Thoracic aorta (tissue), 2 donors: Measurements from ENCODE around the gene CNNM1. TPM values are rescaled to one million over a fixed set of nuclear protein-coding genes. Genes with fewer than 3 reads are reported as not detected.
A peak's percentile ranks its signal among the peaks of the same experiment; 100 is the strongest.

Experiments used
- ATAC-seq: fragments of 150-250 bp; one replicate; pipeline ENCODE4 v1.8.0; 2017; ENCODE audit warnings: low read depth; ENCODE audit not compliant: insufficient number of reproducible peaks, low FRiP score
- DNase-seq: peaks from one replicate; pipeline ENCODE4 v3.0.0-alpha.2; 2020; ENCODE audit warnings: low spot score
- H3K27ac ChIP-seq, 2 donors: fragments of 200-600 bp; sonication (generic); 1 replicate in 1 of 2; 2 replicates in 1 of 2; pipeline ENCODE4 v1.5.1; 2016; ENCODE audit warnings: mild to moderate bottlenecking in 2 of 2, moderate library complexity in 2 of 2
- H3K27me3 ChIP-seq: fragments of 200-600 bp; sonication (generic); replicated peaks from 2 replicates; pipeline ENCODE4 v1.6.0; 2016; ENCODE audit warnings: mild to moderate bottlenecking; ENCODE audit not compliant: insufficient read depth
- H3K36me3 ChIP-seq: fragments of 200-600 bp; sonication (generic); one replicate; pipeline ENCODE4 v1.5.1; 2016
- H3K4me1 ChIP-seq, 2 donors: fragments of 200-600 bp; sonication (generic); 1 replicate in 1 of 2; 2 replicates in 1 of 2; pipeline versions ENCODE4 v1.5.1 to v1.6.0; 2016; ENCODE audit warnings: low read depth in 2 of 2, mild to moderate bottlenecking in 1 of 2; ENCODE audit not compliant: control insufficient read depth in 1 of 2
- H3K4me3 ChIP-seq: fragments of 200-600 bp; sonication (generic); 2 replicates; pipeline ENCODE4 v1.5.1; 2016; ENCODE audit warnings: mild to moderate bottlenecking
- H3K9me3 ChIP-seq: fragments of 200-600 bp; sonication (generic); 2 replicates; pipeline ENCODE4 v1.5.1; 2016
- CTCF ChIP-seq: fragments of 200-600 bp; sonication (generic); IDR thresholded peaks from one replicate; pipeline ENCODE4 v1.5.1; 2019; ENCODE audit warnings: antibody characterized with exemption
- total RNA-seq, 2 donors: library from RNA; depleted of rRNA; stranded (reverse); fragments of >200 nt; gene quantifications; one replicate each; pipeline versions ENCODE4 v1.1.0 to v1.2.3, GENCODE V29; 2016

CNNM1 gene
- total RNA-seq, 2 donors from 2014 or later = 0.35 to 0.68 TPM

GRCh38 chr10:99325281-99325680, 3.9 kb upstream of the CNNM1 start:
- peaks cover 8 to 10% of the 10 kb centered on the region in 2 donors for H3K4me1 ChIP-seq
- DNase-seq (no peak), ATAC-seq (no peak)
- no peak overlapping the region for H3K27ac ChIP-seq
- H3K36me3 ChIP-seq = no peaks in the 10 kb centered on the region
- no peak overlapping the region for H3K4me3 ChIP-seq
- TF ChIP-seq CTCF = no peak
- no peaks in the 10 kb centered on the region for H3K27me3 ChIP-seq
- no peaks in the 10 kb centered on the region for H3K9me3 ChIP-seq

- no peaks in the 10 kb centered on the region for H3K9me3 ChIP-seq
- DNase-seq = no peak
- peaks cover 8 to 10% of the 10 kb centered on the region in 2 donors for H3K4me1 ChIP-seq
- no peak overlapping the region for H3K27ac ChIP-seq
- TF ChIP-seq CTCF = no peak
- H3K27me3 ChIP-seq = no peaks in the 10 kb centered on the region
- no peak overlapping the region for H3K4me3 ChIP-seq
- H3K36me3 ChIP-seq = no peaks in the 10 kb centered on the region
- ATAC-seq = no peak
Measured at GRCh38 chr10:99326871-99327270, 2.3 kb upstream of the CNNM1 start.

- Histone ChIP-seq H3K27me3 (no peaks in the 10 kb centered on the region), H3K36me3 (no peaks in the 10 kb centered on the region), H3K4me3 (peak overlapping the region; percentile 76), H3K4me1 (peaks cover 8 to 10% of the 10 kb centered on the region in 2 donors), H3K9me3 (no peaks in the 10 kb centered on the region), H3K27ac (no peak overlapping the region)
- ATAC-seq (no peak), DNase-seq (no peak)
- TF ChIP-seq CTCF = no peak
Measured at GRCh38 chr10:99328579-99329303, 415 bp upstream of the CNNM1 start.

GRCh38 chr10:99329554-99330346, 594 bp downstream of the CNNM1 start:
- Histone ChIP-seq H3K4me1 (peaks cover 8 to 10% of the 10 kb centered on the region in 2 donors), H3K9me3 (no peaks in the 10 kb centered on the region), H3K36me3 (no peaks in the 10 kb centered on the region), H3K27ac (no peak overlapping the region), H3K27me3 (no peaks in the 10 kb centered on the region), H3K4me3 (peak overlapping the region; percentile 76)
- no peak for ATAC-seq
- no peak for DNase-seq
- TF ChIP-seq CTCF = no peak

- Histone ChIP-seq H3K9me3 (no peaks in the 10 kb centered on the region), H3K4me3 (peak overlapping the region; percentile 76), H3K27ac (no peak overlapping the region), H3K4me1 (peaks cover 8 to 10% of the 10 kb centered on the region in 2 donors), H3K36me3 (no peaks in the 10 kb centered on the region), H3K27me3 (no peaks in the 10 kb centered on the region)
- DNase-seq = no peak
- no peak for ATAC-seq
- no peak for TF ChIP-seq CTCF
Measured at GRCh38 chr10:99330347-99330924, 1.3 kb downstream of the CNNM1 start.
